Measurements from ENCODE around the gene WASF2. TPM values are rescaled to one million over a fixed set of nuclear protein-coding genes. Genes with fewer than 3 reads are reported as not detected.

WASF2 gene
- total and polyA plus RNA-seq, 2 of the 13 experiments (the other 11 are each of a cell fraction or from before 2014, with no cell fraction given), result 10.4 to 27.7 TPM

GRCh38 chr1:27416387-27417111, 73.4 kb downstream of the WASF2 start:
- Histone ChIP-seq H3K4me1 (ENCODE audit: insufficient read depth, low read length) (no peaks in the 10 kb centered on the region), H2AFZ (ENCODE audit: low read length) (no peak overlapping the region), H3K36me3 (replicated peaks in 1 of 2; ENCODE audit: control insufficient read depth in 1 of 2, insufficient read depth in 2 of 2, low read length in 2 of 2) (peaks cover 29 to 78% of the 10 kb centered on the region in 2 experiments), H3K79me2 (ENCODE audit: insufficient read depth, low read length) (peaks cover 5% of the 10 kb centered on the region), H4K20me1 (ENCODE audit: insufficient read depth, low read length) (no peaks in the 10 kb centered on the region), H3K9ac (ENCODE audit: insufficient read depth, low read depth, low read length) (no peak overlapping the region), H3K9me3 (ENCODE audit: low read length) (no peaks in the 10 kb centered on the region), H3K4me2 (ENCODE audit: low read depth, low read length) (no peak overlapping the region), H3K4me3 (replicated peaks in 1 of 3; ENCODE audit: insufficient read depth in 1 of 3, low read depth in 2 of 3, low read length in 3 of 3) (no peak overlapping the region), H3K27me3 (ENCODE audit: control insufficient read depth in 1 of 2, insufficient read depth in 2 of 2, low read length in 2 of 2) (no peaks in the 10 kb centered on the region), H3K27ac (ENCODE audit: extremely low read length, insufficient read depth, low read length) (no peak overlapping the region)
- DNase-seq (ENCODE audit: low spot score) (peak; percentile 44), FAIRE-seq (peak; percentile 30), ATAC-seq (peak; percentile 68)
- intact Hi-C loops (cut with micrococcal nuclease; ENCODE audit: unreplicated experiment) (loop anchor here (1.0 to 5.0 kb wide), 2 partner anchors 76 to 190 kb away; partner anchors contain the start of gene WASF2), in situ Hi-C loops (cut with HindIII; ENCODE audit: extremely low pct_ligation_motif_present, low pct_unique_long_range_greater_than_20kb) (no loop called here)
- WGBS (ENCODE audit: low lambda C conversion rate), result 89% methylated on average over 3 of the region's 3 CpGs
- no TSS peak for BruUV-seq (replicated peaks)
- CTCF ChIA-PET (ENCODE audit: low intra/inter-chr PET ratio, low total read pairs), result interaction anchor here (3.2 kb wide), 1 partner anchor 191 kb away, joined by 31 read pairs; no protein-coding TSS in a partner anchor
- TF ChIP-seq FOXA1 (IDR thresholded peaks at IDR 0.05) (no peak), FOXA1 (CRISPR knock-in tag; IDR thresholded peaks at IDR 0.05) (no peak), SNAPC4 (CRISPR knock-in tag; IDR thresholded peaks at IDR 0.05) (no peak), RAD21 (CRISPR knock-in tag; IDR thresholded peaks at IDR 0.05) (peak; percentile 39; the same call in 1 of the 2 replicates), ZNF652 (CRISPR knock-in tag; IDR thresholded peaks at IDR 0.05; ENCODE audit: borderline replicate concordance, low read depth) (no peak), TGIF2 (CRISPR knock-in tag; IDR thresholded peaks at IDR 0.05) (0 out of 2 replicates have a peak, but pooled peaks have one; percentile 11), THAP11 (CRISPR knock-in tag; IDR thresholded peaks at IDR 0.05) (peak; percentile 24; the same call in 1 of the 2 replicates), SMC3 (IDR thresholded peaks at IDR 0.05; ENCODE audit: low read length) (peak; percentile 76), MIXL1 (CRISPR knock-in tag; IDR thresholded peaks at IDR 0.05) (0 out of 2 replicates have a peak, but pooled peaks have one; percentile 41), ZIK1 (CRISPR knock-in tag; IDR thresholded peaks at IDR 0.05; ENCODE audit: borderline replicate concordance, low read depth) (no peak), ZNF577 (CRISPR knock-in tag; IDR thresholded peaks at IDR 0.05; ENCODE audit: borderline replicate concordance, low read depth) (no peak), ZSCAN22 (CRISPR knock-in tag; IDR thresholded peaks at IDR 0.05) (no peak), STAG1 (CRISPR knock-in tag; IDR thresholded peaks at IDR 0.05) (peak; percentile 76), CTCF (CRISPR knock-in tag; IDR thresholded peaks at IDR 0.05) (peak; percentile 61), TFAP4 (IDR thresholded peaks at IDR 0.05; ENCODE audit: borderline replicate concordance, low read depth) (peak; percentile 62; the same call in 1 of the 2 replicates), ZNF317 (CRISPR knock-in tag; IDR thresholded peaks at IDR 0.05) (no peak), ZNF576 (CRISPR knock-in tag; IDR thresholded peaks at IDR 0.05) (0 out of 2 replicates have a peak, but pooled peaks have one; percentile 51)
- POLR2A ChIA-PET, result no interaction called here
